NT2/D1 (cell line): ENCODE results near the gene EGFR.

ENCODE experiments used
- YY1 ChIP-seq: IDR thresholded peaks from 2 replicates; pipeline ENCODE4 v1.6.1; 2011; ENCODE audit not compliant: insufficient read length, insufficient read depth
- ZNF274 ChIP-seq: IDR thresholded peaks from 2 replicates; pipeline ENCODE4 v1.6.1; 2011; ENCODE audit warnings: mild to moderate bottlenecking, low read depth, low read length

GRCh38 chr7:55127622-55128081, 108.8 kb downstream of the EGFR start:
- TF ChIP-seq YY1 (no peak), ZNF274 (no peak)
